Measurements from ENCODE around the gene MYH6.

DNA sequence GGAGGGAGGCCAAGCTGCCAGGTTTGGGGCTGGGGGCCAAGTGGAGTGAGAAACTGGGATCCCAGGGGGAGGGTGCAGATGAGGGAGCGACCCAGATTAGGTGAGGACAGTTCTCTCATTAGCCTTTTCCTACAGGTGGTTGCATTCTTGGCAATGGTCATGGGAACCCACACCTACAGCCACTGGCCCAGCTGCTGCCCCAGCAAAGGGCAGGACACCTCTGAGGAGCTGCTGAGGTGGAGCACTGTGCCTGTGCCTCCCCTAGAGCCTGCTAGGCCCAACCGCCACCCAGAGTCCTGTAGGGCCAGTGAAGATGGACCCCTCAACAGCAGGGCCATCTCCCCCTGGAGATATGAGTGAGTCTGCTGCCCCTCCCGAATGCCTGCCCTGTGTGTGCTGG, 35.0 kb downstream of the MYH6 start:
- no peak for TF ChIP-seq EZH2 (IDR thresholded peaks at IDR 0.05)
- TF ChIP-seq POLR2AphosphoS5 (IDR thresholded peaks at IDR 0.05; ENCODE audit: borderline replicate concordance, low read depth, low read length): no peak
